Breast epithelium (tissue), 3 donors: ENCODE measurements around the gene IDE.

Source experiments
- POLR2A ChIP-seq: fragments of 450-650 bp; IDR thresholded peaks from one replicate; pipeline ENCODE4 v1.6.1; 2016; ENCODE audit warnings: antibody characterized with exemption, mild to moderate bottlenecking, moderate library complexity
- TF ChIP-seq, protein P1 (sequence below), 3 donors: fragments of 450-650 bp; IDR thresholded peaks; one replicate each; pipeline ENCODE4 v1.5.1; 2016 to 2017; ENCODE audit warnings: antibody characterized with exemption in 3 of 3, mild to moderate bottlenecking in 3 of 3, moderate library complexity in 3 of 3

DNA sequence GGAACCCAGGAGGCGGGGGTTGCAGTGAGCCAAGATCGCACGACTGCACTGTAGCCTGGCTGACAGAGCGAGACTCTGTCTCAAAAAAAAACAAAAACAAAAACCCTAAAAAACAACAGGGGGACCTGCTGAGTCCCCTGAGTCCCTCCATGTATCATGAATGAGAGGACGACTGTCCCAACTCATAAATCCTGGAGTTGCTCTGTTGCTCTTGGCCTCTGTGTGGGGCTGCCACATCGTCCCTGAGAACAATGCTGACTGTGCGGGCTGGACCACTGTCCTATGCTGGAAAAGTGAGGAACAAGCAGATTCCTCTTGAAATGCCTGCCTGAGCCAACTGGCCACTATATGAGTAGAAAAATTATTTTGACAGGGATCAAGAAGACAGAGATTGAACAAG is 122.5 kb downstream of the IDE start:
- no peak for TF ChIP-seq POLR2A
- TF ChIP-seq, protein P1, sequence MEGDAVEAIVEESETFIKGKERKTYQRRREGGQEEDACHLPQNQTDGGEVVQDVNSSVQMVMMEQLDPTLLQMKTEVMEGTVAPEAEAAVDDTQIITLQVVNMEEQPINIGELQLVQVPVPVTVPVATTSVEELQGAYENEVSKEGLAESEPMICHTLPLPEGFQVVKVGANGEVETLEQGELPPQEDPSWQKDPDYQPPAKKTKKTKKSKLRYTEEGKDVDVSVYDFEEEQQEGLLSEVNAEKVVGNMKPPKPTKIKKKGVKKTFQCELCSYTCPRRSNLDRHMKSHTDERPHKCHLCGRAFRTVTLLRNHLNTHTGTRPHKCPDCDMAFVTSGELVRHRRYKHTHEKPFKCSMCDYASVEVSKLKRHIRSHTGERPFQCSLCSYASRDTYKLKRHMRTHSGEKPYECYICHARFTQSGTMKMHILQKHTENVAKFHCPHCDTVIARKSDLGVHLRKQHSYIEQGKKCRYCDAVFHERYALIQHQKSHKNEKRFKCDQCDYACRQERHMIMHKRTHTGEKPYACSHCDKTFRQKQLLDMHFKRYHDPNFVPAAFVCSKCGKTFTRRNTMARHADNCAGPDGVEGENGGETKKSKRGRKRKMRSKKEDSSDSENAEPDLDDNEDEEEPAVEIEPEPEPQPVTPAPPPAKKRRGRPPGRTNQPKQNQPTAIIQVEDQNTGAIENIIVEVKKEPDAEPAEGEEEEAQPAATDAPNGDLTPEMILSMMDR (IDR thresholded peaks at IDR 0.05), result no peak
